ENCODE data around the gene PLK4.

The PLK4 gene

DNA sequence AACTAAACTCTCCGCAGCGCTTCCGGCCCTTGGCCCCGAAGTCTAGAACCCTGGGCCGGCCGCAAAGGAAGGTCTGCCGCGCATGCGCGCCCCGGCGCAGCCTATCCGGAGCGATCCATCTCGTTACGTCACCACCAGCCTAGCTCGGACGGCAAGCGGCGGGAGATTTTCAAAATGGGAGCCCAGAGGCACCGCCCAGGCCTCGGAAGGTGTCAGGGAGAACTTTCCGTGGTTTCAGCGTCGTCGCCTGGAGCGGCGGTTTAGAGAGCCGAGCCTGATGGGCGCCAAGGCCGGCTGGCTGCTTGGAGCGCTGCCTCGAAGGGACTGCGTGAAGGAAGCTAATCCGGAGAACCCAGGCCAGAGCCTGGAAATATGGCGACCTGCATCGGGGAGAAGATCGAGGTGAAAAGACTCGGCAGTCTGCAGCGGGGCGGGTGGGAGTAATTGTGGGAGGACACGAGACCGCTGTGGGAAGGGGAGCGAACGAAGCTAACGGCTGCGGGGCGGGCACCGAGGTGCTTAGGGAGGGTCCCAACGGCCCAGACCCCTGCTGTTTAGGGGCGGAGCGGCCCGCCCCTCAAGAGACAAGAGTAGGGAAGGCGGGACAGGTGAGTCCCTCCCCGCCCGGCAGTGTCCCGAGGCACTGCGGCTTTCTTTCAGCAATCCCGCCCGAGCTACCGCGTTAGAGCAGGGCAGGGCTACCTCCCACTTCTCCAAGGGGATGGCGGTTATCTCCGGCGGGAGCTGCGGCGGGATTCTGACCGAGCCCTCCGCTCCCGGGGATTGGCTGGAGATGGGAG is at the start of gene PLK4:
Gene PLK4 (plus strand): TSS at position 131 of the 800 bp plus-strand sequence. CDS start 242 bp downstream, at position 373.
- H3K27ac ChIP-seq, result peak within 1 kb of the TSS; percentile 46
- no peak for TF ChIP-seq CTCF (IDR thresholded peaks at IDR 0.05; ENCODE audit: low read depth, low read length, missing control alignments)
- in situ Hi-C loops (cut with HindIII; ENCODE audit: low pct_ligation_motif_present, low sequenced_read_pairs), result no loop called here
- H3K4me3 ChIP-seq (ENCODE audit: low read depth, low read length), result peak within 1 kb of the TSS; percentile 95
- no peaks in the 10 kb centered on the region for H3K27me3 ChIP-seq (replicated peaks)
- DNase-seq, result peak; percentile 95
- no peaks in the 10 kb centered on the region for H3K36me3 ChIP-seq (replicated peaks)

GRCh38 chr4:127832585-127832984 is 48.1 kb upstream of the PLK4 start:
- TF ChIP-seq CTCF (IDR thresholded peaks at IDR 0.05; ENCODE audit: low read depth, low read length, missing control alignments), result no peak
- Histone ChIP-seq H3K27ac (no peak overlapping the region), H3K27me3 (replicated peaks) (no peaks in the 10 kb centered on the region), H3K36me3 (replicated peaks) (no peaks in the 10 kb centered on the region), H3K4me3 (ENCODE audit: low read depth, low read length) (no peak overlapping the region)
- in situ Hi-C loops (cut with HindIII; ENCODE audit: low pct_ligation_motif_present, low sequenced_read_pairs), result no loop called here
- no peak for DNase-seq

GRCh38 chr4:127843704-127844600 is 36.7 kb upstream of the PLK4 start:
- TF ChIP-seq CTCF (IDR thresholded peaks at IDR 0.05; ENCODE audit: low read depth, low read length, missing control alignments), result no peak
- Histone ChIP-seq H3K27ac (no peak overlapping the region), H3K36me3 (replicated peaks) (no peaks in the 10 kb centered on the region), H3K27me3 (replicated peaks) (no peaks in the 10 kb centered on the region), H3K4me3 (ENCODE audit: low read depth, low read length) (no peak overlapping the region)
- in situ Hi-C loops (cut with HindIII; ENCODE audit: low pct_ligation_motif_present, low sequenced_read_pairs), result no loop called here
- DNase-seq, result no peak

- in situ Hi-C loops (cut with HindIII; ENCODE audit: low pct_ligation_motif_present, low sequenced_read_pairs), result no loop called here
- Histone ChIP-seq H3K4me3 (ENCODE audit: low read depth, low read length) (no peak overlapping the region), H3K27me3 (replicated peaks) (no peaks in the 10 kb centered on the region), H3K36me3 (replicated peaks) (no peaks in the 10 kb centered on the region), H3K27ac (no peak overlapping the region)
- DNase-seq, result no peak
- TF ChIP-seq CTCF (IDR thresholded peaks at IDR 0.05; ENCODE audit: low read depth, low read length, missing control alignments), result no peak
These were observed 36.0 kb upstream of the PLK4 start for GRCh38 chr4:127844601-127845116.

DNA sequence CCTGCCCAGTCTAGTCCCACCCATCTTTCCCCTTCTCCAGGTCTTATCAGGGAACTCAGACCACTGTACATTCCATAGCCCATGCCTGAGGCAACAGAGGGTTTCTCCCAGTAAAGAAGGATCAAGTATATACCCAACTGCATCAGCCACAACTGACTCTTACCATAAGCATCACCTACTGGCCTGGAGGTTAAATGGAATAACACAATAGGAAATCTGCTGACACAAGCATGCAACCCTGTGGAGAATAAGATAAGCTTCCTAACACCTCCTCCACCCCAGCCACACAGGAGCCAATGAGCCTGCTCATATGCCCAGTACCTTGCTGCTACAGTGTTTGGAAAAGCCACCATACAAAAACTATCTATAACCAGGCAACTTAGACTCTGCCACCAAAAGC is 34.6 kb upstream of the PLK4 start:
- no peaks in the 10 kb centered on the region for H3K27me3 ChIP-seq (replicated peaks)
- in situ Hi-C loops (cut with HindIII; ENCODE audit: low pct_ligation_motif_present, low sequenced_read_pairs), result no loop called here
- no peak overlapping the region for H3K4me3 ChIP-seq (ENCODE audit: low read depth, low read length)
- H3K36me3 ChIP-seq (replicated peaks), result no peaks in the 10 kb centered on the region
- DNase-seq, result no peak
- no peak for TF ChIP-seq CTCF (IDR thresholded peaks at IDR 0.05; ENCODE audit: low read depth, low read length, missing control alignments)
- no peak overlapping the region for H3K27ac ChIP-seq
